Central memory CD8-positive, alpha-beta T cell (primary cell): ENCODE measurements around the gene SLC9B2.
A peak's percentile ranks its signal among the peaks of the same experiment; 100 is the strongest.

Experiments used
- ATAC-seq: fragments of 150-1000 bp; cut with Tn5 transposase; replicated peaks from 2 replicates; pipeline ENCODE4 v1.10.0; 2022; ENCODE audit warnings: mild to moderate bottlenecking, moderate FRiP score, moderate number of reproducible peaks; ENCODE audit not compliant: poor library complexity, severe bottlenecking; ENCODE audit errors: extremely low read depth
- DNase-seq, 2 donors: peaks; one replicate each; pipeline ENCODE4 v3.0.0; 2021; ENCODE audit warnings: low spot score in 2 of 2
- H3K27ac Mint-ChIP-seq: one replicate; pipeline ENCODE4 v1.8.0; 2022; ENCODE audit warnings: low read depth, mild to moderate bottlenecking, moderate library complexity, mixed read lengths
- H3K27me3 Mint-ChIP-seq: one replicate; pipeline ENCODE4 v1.8.0; 2022; ENCODE audit warnings: mixed read lengths
- H3K36me3 Mint-ChIP-seq: one replicate; pipeline ENCODE4 v1.8.0; 2022; ENCODE audit warnings: mild to moderate bottlenecking, moderate library complexity, mixed read lengths; ENCODE audit not compliant: insufficient read depth
- H3K4me1 Mint-ChIP-seq: one replicate; pipeline ENCODE4 v1.8.0; 2022; ENCODE audit warnings: mixed read lengths
- H3K4me3 Mint-ChIP-seq: one replicate; pipeline ENCODE4 v1.8.0; 2022; ENCODE audit warnings: mild to moderate bottlenecking, moderate library complexity, mixed read lengths
- H3K9me3 Mint-ChIP-seq: one replicate; pipeline ENCODE4 v1.8.0; 2022; ENCODE audit warnings: mixed read lengths

The SLC9B2 gene

GRCh38 chr4:103097112-103097511, 20.6 kb upstream of the SLC9B2 start:
- Mint-ChIP-seq H3K4me1 (peaks cover 29% of the 10 kb centered on the region), H3K36me3 (peaks cover 2% of the 10 kb centered on the region), H3K9me3 (no peaks in the 10 kb centered on the region), H3K27me3 (no peaks in the 10 kb centered on the region), H3K27ac (no peak overlapping the region), H3K4me3 (no peak overlapping the region)
- no peak for DNase-seq
- no peak for ATAC-seq

- H3K9me3 Mint-ChIP-seq = no peaks in the 10 kb centered on the region
- H3K27ac Mint-ChIP-seq = no peak overlapping the region
- ATAC-seq = no peak
- H3K4me1 Mint-ChIP-seq = peaks cover 29% of the 10 kb centered on the region
- H3K4me3 Mint-ChIP-seq = no peak overlapping the region
- H3K27me3 Mint-ChIP-seq = no peaks in the 10 kb centered on the region
- no peak for DNase-seq
- H3K36me3 Mint-ChIP-seq = peaks cover 2% of the 10 kb centered on the region
These were observed 18.5 kb upstream of the SLC9B2 start for GRCh38 chr4:103095080-103095479.

GRCh38 chr4:103092245-103092644, 15.7 kb upstream of the SLC9B2 start:
- no peak overlapping the region for H3K27ac Mint-ChIP-seq
- ATAC-seq (no peak), DNase-seq (no peak)
- H3K4me1 Mint-ChIP-seq = peaks cover 5% of the 10 kb centered on the region
- no peaks in the 10 kb centered on the region for H3K27me3 Mint-ChIP-seq
- H3K4me3 Mint-ChIP-seq = no peak overlapping the region
- no peaks in the 10 kb centered on the region for H3K9me3 Mint-ChIP-seq
- peaks cover 6% of the 10 kb centered on the region for H3K36me3 Mint-ChIP-seq

- Mint-ChIP-seq H3K27ac (no peak overlapping the region), H3K4me1 (peaks cover 2% of the 10 kb centered on the region), H3K4me3 (no peak overlapping the region), H3K27me3 (no peaks in the 10 kb centered on the region), H3K36me3 (peaks cover 11% of the 10 kb centered on the region), H3K9me3 (no peaks in the 10 kb centered on the region)
- peak in 1 of 2 donors; percentile 27 for DNase-seq
- ATAC-seq = peak; percentile 60
These were observed 15.2 kb upstream of the SLC9B2 start for GRCh38 chr4:103091601-103092223.

- peaks cover 15% of the 10 kb centered on the region for H3K36me3 Mint-ChIP-seq
- ATAC-seq = no peak
These were observed 12.9 kb upstream of the SLC9B2 start for GRCh38 chr4:103089481-103089880.

GRCh38 chr4:103086551-103086950, 10.0 kb upstream of the SLC9B2 start:
- no peak for DNase-seq
- no peak for ATAC-seq

More at GRCh38 chr4:103089481-103089880, 12.9 kb upstream of the SLC9B2 start:
- Mint-ChIP-seq H3K4me3 (no peak overlapping the region), H3K9me3 (no peaks in the 10 kb centered on the region), H3K27me3 (no peaks in the 10 kb centered on the region), H3K4me1 (no peaks in the 10 kb centered on the region), H3K27ac (no peak overlapping the region)
- no peak for DNase-seq

GRCh38 chr4:103085555-103086196, 9.1 kb upstream of the SLC9B2 start:
- no peak for ATAC-seq
- no peaks in the 10 kb centered on the region for H3K9me3 Mint-ChIP-seq
- H3K27ac Mint-ChIP-seq = no peak overlapping the region
- no peaks in the 10 kb centered on the region for H3K4me1 Mint-ChIP-seq
- no peaks in the 10 kb centered on the region for H3K27me3 Mint-ChIP-seq
- peaks cover 17% of the 10 kb centered on the region for H3K36me3 Mint-ChIP-seq
- no peak for DNase-seq
- no peak overlapping the region for H3K4me3 Mint-ChIP-seq

More at GRCh38 chr4:103086551-103086950, 10.0 kb upstream of the SLC9B2 start:
- H3K27me3 Mint-ChIP-seq = no peaks in the 10 kb centered on the region
- H3K36me3 Mint-ChIP-seq = peaks cover 17% of the 10 kb centered on the region
- no peak overlapping the region for H3K27ac Mint-ChIP-seq
- H3K4me3 Mint-ChIP-seq = no peak overlapping the region
- no peaks in the 10 kb centered on the region for H3K9me3 Mint-ChIP-seq
- H3K4me1 Mint-ChIP-seq = no peaks in the 10 kb centered on the region

- DNase-seq = no peak
- no peak overlapping the region for H3K4me3 Mint-ChIP-seq
- H3K4me1 Mint-ChIP-seq = peaks cover 31% of the 10 kb centered on the region
- no peaks in the 10 kb centered on the region for H3K27me3 Mint-ChIP-seq
- no peak for ATAC-seq
- H3K36me3 Mint-ChIP-seq = peaks cover 9% of the 10 kb centered on the region
- no peaks in the 10 kb centered on the region for H3K9me3 Mint-ChIP-seq
- peak overlapping the region; percentile 35 for H3K27ac Mint-ChIP-seq
These were observed 3.1 kb upstream of the SLC9B2 start for GRCh38 chr4:103079621-103080020.

- H3K27me3 Mint-ChIP-seq = no peaks in the 10 kb centered on the region
- DNase-seq = peak; percentile 62 to 76
- peaks cover 7% of the 10 kb centered on the region for H3K36me3 Mint-ChIP-seq
These were observed 441 bp downstream of the SLC9B2 start for GRCh38 chr4:103075894-103076746.

GRCh38 chr4:103075435-103075893, 1.1 kb downstream of the SLC9B2 start:
- H3K27ac Mint-ChIP-seq = peak overlapping the region; percentile 98
- H3K9me3 Mint-ChIP-seq = no peaks in the 10 kb centered on the region
- peaks cover 39% of the 10 kb centered on the region for H3K4me1 Mint-ChIP-seq
- DNase-seq (no peak), ATAC-seq (no peak)
- no peaks in the 10 kb centered on the region for H3K27me3 Mint-ChIP-seq
- peak overlapping the region; percentile 83 for H3K4me3 Mint-ChIP-seq
- H3K36me3 Mint-ChIP-seq = peaks cover 7% of the 10 kb centered on the region

More at GRCh38 chr4:103075894-103076746, 441 bp downstream of the SLC9B2 start:
- H3K27ac Mint-ChIP-seq = peak overlapping the region; percentile 98
- peak; percentile 88 for ATAC-seq
- H3K4me3 Mint-ChIP-seq = peak overlapping the region; percentile 83
- H3K9me3 Mint-ChIP-seq = no peaks in the 10 kb centered on the region
- H3K4me1 Mint-ChIP-seq = peaks cover 34% of the 10 kb centered on the region

GRCh38 chr4:103074744-103075434, 1.7 kb downstream of the SLC9B2 start:
- no peaks in the 10 kb centered on the region for H3K9me3 Mint-ChIP-seq
- H3K4me1 Mint-ChIP-seq = peaks cover 39% of the 10 kb centered on the region
- H3K27me3 Mint-ChIP-seq = no peaks in the 10 kb centered on the region
- no peak for DNase-seq
- no peak for ATAC-seq
- H3K4me3 Mint-ChIP-seq = peak overlapping the region; percentile 83
- peaks cover 7% of the 10 kb centered on the region for H3K36me3 Mint-ChIP-seq
- peak overlapping the region; percentile 98 for H3K27ac Mint-ChIP-seq

GRCh38 chr4:103073792-103074438, 2.6 kb downstream of the SLC9B2 start:
- Mint-ChIP-seq H3K9me3 (no peaks in the 10 kb centered on the region), H3K27ac (no peak overlapping the region), H3K36me3 (peaks cover 7% of the 10 kb centered on the region), H3K4me1 (peaks cover 34% of the 10 kb centered on the region), H3K27me3 (no peaks in the 10 kb centered on the region), H3K4me3 (no peak overlapping the region)
- DNase-seq (no peak), ATAC-seq (no peak)
